ENCODE data around the gene HIPK2. TPM values are rescaled to one million over a fixed set of nuclear protein-coding genes. Genes with fewer than 3 reads are reported as not detected.

The HIPK2 gene
- total RNA-seq (100 to 1,000 TPM in 2 of 4 donors, 10 to 100 TPM in 2; 74.7 to 166 (median 99.6) TPM), polyA plus RNA-seq (10 to 100 TPM; 18.1 to 78.5 (median 26.0) TPM)
- long read RNA-seq, donor 1, partial matches to known transcripts, result 3 of 40 reads
- long read RNA-seq, donor 1, other reads (novel, unspliced or antisense), result 37 of 40 reads
- long read RNA-seq, donor 2, partial matches to known transcripts, result 21 of 110 reads
- long read RNA-seq, donor 2, other reads (novel, unspliced or antisense), result 89 of 110 reads

GRCh38 chr7:139777948-139778841 lies at the start of gene HIPK2:
HIPK2 (minus strand) TSS chr7:139777998; CDS start chr7:139777623, 375 bp downstream.
- no peak for TF ChIP-seq CTCF (IDR thresholded peaks at IDR 0.05)
- Histone ChIP-seq H3K4me1 (peaks cover 33% of the 10 kb centered on the region), H3K4me3 (peak within 1 kb of the TSS; percentile 95), H3K27me3 (ENCODE audit: insufficient read depth in 3 of 3, low read length in 2 of 3) (no peaks in the 10 kb centered on the region), H3K27ac (peak within 1 kb of the TSS; percentile 93), H3K36me3 (ENCODE audit: insufficient read depth in 1 of 2, low read depth in 1 of 2) (peaks cover 0 to 4% of the 10 kb centered on the region in 2 donors), H3K9me3 (no peaks in the 10 kb centered on the region)
- ATAC-seq (peak; percentile 76 to 81 (median 78)), DNase-seq (peak; percentile 87 to 92)
- intact Hi-C loops (cut with DNase I), result loop anchor here (5.0 to 10.0 kb wide), 4 partner anchors 36 to 227 kb away; no protein-coding TSS in a partner anchor
- 1% methylated on average over 50 to 96 of the region's 96 CpGs for WGBS, 3 donors

GRCh38 chr7:139827042-139827441 lies 49.2 kb upstream of the HIPK2 start:
- TF ChIP-seq CTCF (IDR thresholded peaks at IDR 0.05), result peak; percentile 23
- Histone ChIP-seq H3K27me3 (ENCODE audit: insufficient read depth in 3 of 3, low read length in 2 of 3) (no peaks in the 10 kb centered on the region), H3K9me3 (no peaks in the 10 kb centered on the region), H3K36me3 (ENCODE audit: insufficient read depth in 1 of 2, low read depth in 1 of 2) (no peaks in the 10 kb centered on the region), H3K4me3 (no peak overlapping the region), H3K4me1 (no peaks in the 10 kb centered on the region), H3K27ac (no peak overlapping the region)
- no peak for DNase-seq
- peak in 1 of 4 donors; percentile 55 for ATAC-seq
- intact Hi-C loops (cut with DNase I), result no loop called here

- no peak overlapping the region for H3K4me3 ChIP-seq
- H3K36me3 ChIP-seq (ENCODE audit: insufficient read depth in 1 of 2, low read depth in 1 of 2), result no peaks in the 10 kb centered on the region
- no peaks in the 10 kb centered on the region for H3K4me1 ChIP-seq
- WGBS, 3 donors, result 61 to 67% (median 63%) methylated on average over 9 of the region's 9 CpGs
- no peak overlapping the region for H3K27ac ChIP-seq
- DNase-seq (no peak), ATAC-seq (no peak)
- H3K9me3 ChIP-seq, result no peaks in the 10 kb centered on the region
- H3K27me3 ChIP-seq (ENCODE audit: insufficient read depth in 3 of 3, low read length in 2 of 3), result no peaks in the 10 kb centered on the region
- TF ChIP-seq CTCF (IDR thresholded peaks at IDR 0.05), result no peak
- intact Hi-C loops (cut with DNase I), result no loop called here
Observed at GRCh38 chr7:139825666-139826290, 48.0 kb upstream of the HIPK2 start.

GRCh38 chr7:139823959-139824521 lies 46.2 kb upstream of the HIPK2 start:
- 59 to 61% (median 60%) methylated on average over 8 of the region's 8 CpGs for WGBS, 3 donors
- no peak for TF ChIP-seq CTCF (IDR thresholded peaks at IDR 0.05)
- no peak for ATAC-seq
- Histone ChIP-seq H3K4me3 (no peak overlapping the region), H3K4me1 (no peaks in the 10 kb centered on the region), H3K27ac (no peak overlapping the region), H3K27me3 (ENCODE audit: insufficient read depth in 3 of 3, low read length in 2 of 3) (no peaks in the 10 kb centered on the region), H3K9me3 (no peaks in the 10 kb centered on the region), H3K36me3 (ENCODE audit: insufficient read depth in 1 of 2, low read depth in 1 of 2) (no peaks in the 10 kb centered on the region)
- DNase-seq, result no peak
- intact Hi-C loops (cut with DNase I), result loop anchor here in 1 of 2 donors (5.0 kb wide), 1 partner anchor 177 kb away; no protein-coding TSS in a partner anchor

All from psoas muscle (tissue), 8 donors.